ENCODE measurements around the gene ODF4. TPM values are rescaled to one million over a fixed set of nuclear protein-coding genes. Genes with fewer than 3 reads are reported as not detected.

Gene ODF4
- total RNA-seq, 1 donor from 2014 or later, result not detected

DNA sequence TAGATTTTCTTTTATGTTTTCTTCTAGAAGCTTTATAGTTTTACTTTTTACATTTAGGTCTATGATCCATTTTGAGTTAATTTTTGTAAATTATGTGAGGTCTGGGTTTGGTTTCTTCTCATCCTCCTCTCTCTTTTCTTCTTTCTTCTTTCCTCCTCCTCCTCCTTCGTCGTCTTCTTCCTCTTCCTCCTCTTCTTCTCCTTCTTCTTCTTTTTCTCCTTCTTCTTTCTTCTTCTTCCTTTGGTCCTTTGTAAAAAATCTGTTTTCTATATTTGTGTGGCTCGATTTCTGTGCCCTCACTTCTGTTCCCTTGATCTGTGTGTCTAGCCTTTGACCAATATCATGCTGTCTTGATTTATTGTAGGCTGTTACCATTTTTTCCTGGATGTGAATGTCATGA, 39.4 kb upstream of the ODF4 start:
- Mint-ChIP-seq H3K4me3 (ENCODE audit: low read depth) (no peak overlapping the region), H3K9me3 (ENCODE audit: low read depth) (no peaks in the 10 kb centered on the region), H3K36me3 (ENCODE audit: insufficient read depth) (no peaks in the 10 kb centered on the region)

GRCh38 chr17:8300627-8301242, 38.9 kb upstream of the ODF4 start:
- H3K27ac Mint-ChIP-seq, result no peak overlapping the region
- TF ChIP-seq CTCF (IDR thresholded peaks at IDR 0.05; ENCODE audit: unreplicated experiment), result peak; percentile 82
- peaks cover 3% of the 10 kb centered on the region for H3K27me3 Mint-ChIP-seq
- H3K36me3 Mint-ChIP-seq (ENCODE audit: insufficient read depth), result no peaks in the 10 kb centered on the region
- H3K4me3 Mint-ChIP-seq (ENCODE audit: low read depth), result no peak overlapping the region
- no peaks in the 10 kb centered on the region for H3K9me3 Mint-ChIP-seq (ENCODE audit: low read depth)
- DNase-seq (ENCODE audit: low spot score, unreplicated experiment), result peak; percentile 35
- H3K4me1 Mint-ChIP-seq (ENCODE audit: low read depth), result no peaks in the 10 kb centered on the region

More for the DNA sequence above, 39.4 kb upstream of the ODF4 start:
- H3K27me3 Mint-ChIP-seq, result peaks cover 3% of the 10 kb centered on the region
- no peaks in the 10 kb centered on the region for H3K4me1 Mint-ChIP-seq (ENCODE audit: low read depth)
- DNase-seq (ENCODE audit: low spot score, unreplicated experiment), result no peak
- no peak for TF ChIP-seq CTCF (IDR thresholded peaks at IDR 0.05; ENCODE audit: unreplicated experiment)
- no peak overlapping the region for H3K27ac Mint-ChIP-seq

- Mint-ChIP-seq H3K4me1 (ENCODE audit: low read depth) (peaks cover 14% of the 10 kb centered on the region), H3K9me3 (ENCODE audit: low read depth) (no peaks in the 10 kb centered on the region), H3K27ac (no peak overlapping the region), H3K4me3 (ENCODE audit: low read depth) (no peak overlapping the region), H3K27me3 (peaks cover 53% of the 10 kb centered on the region), H3K36me3 (ENCODE audit: insufficient read depth) (no peaks in the 10 kb centered on the region)
- DNase-seq (ENCODE audit: low spot score, unreplicated experiment), result no peak
- no peak for TF ChIP-seq CTCF (IDR thresholded peaks at IDR 0.05; ENCODE audit: unreplicated experiment)
These were observed 29.0 kb upstream of the ODF4 start for GRCh38 chr17:8310601-8311123.

DNA sequence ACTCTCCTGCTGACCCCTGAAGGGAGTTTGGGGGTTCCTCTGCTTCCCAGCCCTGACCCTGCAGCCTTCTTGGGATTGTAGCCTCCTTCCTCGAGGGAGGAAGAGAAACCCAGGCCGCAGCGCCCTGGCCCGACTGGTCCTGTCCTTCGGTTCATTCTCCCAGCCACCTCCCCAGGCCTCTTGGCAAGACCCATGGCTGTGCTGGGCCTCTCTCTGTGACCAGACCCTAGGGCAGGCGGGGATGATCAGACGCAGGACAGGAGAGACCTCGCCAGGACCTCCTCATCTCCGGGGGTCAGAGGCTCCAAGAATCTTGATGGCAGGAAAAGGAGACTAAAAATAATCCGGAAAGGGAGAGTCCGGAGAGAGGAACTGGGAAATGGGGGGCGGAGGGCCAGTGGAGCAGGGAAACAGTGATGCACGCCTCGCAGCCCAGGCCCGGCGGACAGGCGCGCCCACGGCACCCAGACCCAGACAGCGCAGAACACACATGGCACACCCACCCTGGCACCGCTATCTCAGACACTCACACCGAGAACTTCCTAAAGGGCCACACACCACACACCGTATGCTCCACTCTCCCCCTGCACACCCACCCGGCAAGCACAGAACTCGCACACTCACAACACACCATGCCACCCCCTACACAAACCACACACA, 28.4 kb upstream of the ODF4 start:
- TF ChIP-seq CTCF (IDR thresholded peaks at IDR 0.05; ENCODE audit: unreplicated experiment), result no peak
- peaks cover 19% of the 10 kb centered on the region for H3K4me1 Mint-ChIP-seq (ENCODE audit: low read depth)
- peaks cover 59% of the 10 kb centered on the region for H3K27me3 Mint-ChIP-seq
- DNase-seq (ENCODE audit: low spot score, unreplicated experiment), result no peak
- no peaks in the 10 kb centered on the region for H3K9me3 Mint-ChIP-seq (ENCODE audit: low read depth)
- H3K4me3 Mint-ChIP-seq (ENCODE audit: low read depth), result no peak overlapping the region
- no peak overlapping the region for H3K27ac Mint-ChIP-seq
- H3K36me3 Mint-ChIP-seq (ENCODE audit: insufficient read depth), result no peaks in the 10 kb centered on the region

GRCh38 chr17:8312251-8312650, 27.4 kb upstream of the ODF4 start:
- H3K9me3 Mint-ChIP-seq (ENCODE audit: low read depth), result no peaks in the 10 kb centered on the region
- no peak for DNase-seq (ENCODE audit: low spot score, unreplicated experiment)
- TF ChIP-seq CTCF (IDR thresholded peaks at IDR 0.05; ENCODE audit: unreplicated experiment), result no peak
- no peak overlapping the region for H3K27ac Mint-ChIP-seq
- no peaks in the 10 kb centered on the region for H3K36me3 Mint-ChIP-seq (ENCODE audit: insufficient read depth)
- no peak overlapping the region for H3K4me3 Mint-ChIP-seq (ENCODE audit: low read depth)
- peaks cover 19% of the 10 kb centered on the region for H3K4me1 Mint-ChIP-seq (ENCODE audit: low read depth)
- H3K27me3 Mint-ChIP-seq, result peaks cover 67% of the 10 kb centered on the region
